H9 (cell line): ENCODE measurements around the gene ENG. TPM values are rescaled to one million over a fixed set of nuclear protein-coding genes. Genes with fewer than 3 reads are reported as not detected.

ENCODE experiments used
- DNase-seq: peaks from one replicate; pipeline ENCODE4 v3.0.0-alpha.2; 2017
- H2AFZ ChIP-seq: one replicate; pipeline ENCODE4 v1.6.1; 2013; ENCODE audit warnings: mild to moderate bottlenecking, low read length, control low read depth, moderate library complexity
- H2AK5ac ChIP-seq: 2 replicates; pipeline ENCODE4 v1.6.1; 2013; ENCODE audit warnings: low read length, control low read depth, mixed read lengths; ENCODE audit not compliant: insufficient read length
- H2BK120ac ChIP-seq: one replicate; pipeline ENCODE4 v1.6.1; 2013; ENCODE audit warnings: low read depth, mild to moderate bottlenecking, low read length, control low read depth, inconsistent platforms; ENCODE audit not compliant: poor library complexity, severe bottlenecking
- H2BK12ac ChIP-seq: 2 replicates; pipeline ENCODE4 v1.6.1; 2013; ENCODE audit warnings: low read length, control low read depth, mixed read lengths, low read depth; ENCODE audit not compliant: insufficient read length
- H2BK15ac ChIP-seq: 2 replicates; pipeline ENCODE4 v1.6.1; 2013; ENCODE audit warnings: low read depth, low read length, control low read depth
- H2BK20ac ChIP-seq: one replicate; pipeline ENCODE4 v1.6.1; 2013; ENCODE audit warnings: low read depth, mild to moderate bottlenecking, low read length, control low read depth, inconsistent platforms; ENCODE audit not compliant: poor library complexity, severe bottlenecking
- H2BK5ac ChIP-seq: 2 replicates; pipeline ENCODE4 v1.6.1; 2013; ENCODE audit warnings: low read length, control low read depth, mixed read lengths; ENCODE audit not compliant: insufficient read length
- H3K14ac ChIP-seq: 2 replicates; pipeline ENCODE4 v1.6.1; 2013; ENCODE audit warnings: low read length, control low read depth; ENCODE audit not compliant: insufficient read depth
- H3K18ac ChIP-seq: 2 replicates; pipeline ENCODE4 v1.6.1; 2013; ENCODE audit warnings: low read depth, mild to moderate bottlenecking, mixed read lengths, low read length, control low read depth; ENCODE audit not compliant: insufficient read length
- H3K23ac ChIP-seq: 2 replicates; pipeline ENCODE4 v1.6.1; 2013; ENCODE audit warnings: low read length, control low read depth, mixed read lengths, low read depth; ENCODE audit not compliant: insufficient read length
- H3K23me2 ChIP-seq: 2 replicates; pipeline ENCODE4 v1.6.1; 2013; ENCODE audit warnings: low read depth, mild to moderate bottlenecking, mixed read lengths, low read length, control low read depth; ENCODE audit not compliant: insufficient read length, poor library complexity, severe bottlenecking
- H3K27ac ChIP-seq: 2 replicates; pipeline ENCODE4 v1.5.1; 2013; ENCODE audit warnings: low read length, control low read depth, mixed read lengths, low read depth; ENCODE audit not compliant: insufficient read length
- H3K27me3 ChIP-seq: 2 replicates; pipeline ENCODE4 v1.6.1; 2013; ENCODE audit warnings: low read length, control low read depth, inconsistent platforms; ENCODE audit not compliant: insufficient read depth
- H3K4ac ChIP-seq: 2 replicates; pipeline ENCODE4 v1.6.1; 2013; ENCODE audit warnings: low read depth, mild to moderate bottlenecking, control low read depth, inconsistent platforms, low read length, moderate library complexity
- H3K4me1 ChIP-seq: 2 replicates; pipeline ENCODE4 v1.6.1; 2013; ENCODE audit warnings: low read length, control low read depth, inconsistent platforms; ENCODE audit not compliant: insufficient read depth
- H3K4me2 ChIP-seq: 2 replicates; pipeline ENCODE4 v1.6.1; 2013; ENCODE audit warnings: low read length, control low read depth, mixed read lengths; ENCODE audit not compliant: insufficient read length, insufficient read depth
- H3K56ac ChIP-seq: 2 replicates; pipeline ENCODE4 v1.6.1; 2013; ENCODE audit warnings: low read depth, mild to moderate bottlenecking, mixed read lengths, low read length, control low read depth; ENCODE audit not compliant: insufficient read length
- H3K79me1 ChIP-seq: 2 replicates; pipeline ENCODE4 v1.6.1; 2013; ENCODE audit warnings: low read depth, mild to moderate bottlenecking, moderate library complexity, low read length, control low read depth, inconsistent platforms; ENCODE audit not compliant: insufficient read depth, poor library complexity, severe bottlenecking
- H3K79me2 ChIP-seq: 2 replicates; pipeline ENCODE4 v1.6.1; 2013; ENCODE audit warnings: low read length, control low read depth, inconsistent platforms; ENCODE audit not compliant: insufficient read depth
- H3K9ac ChIP-seq: 2 replicates; pipeline ENCODE4 v1.6.1; 2013; ENCODE audit warnings: low read length, control low read depth, mixed read lengths; ENCODE audit not compliant: insufficient read length; ENCODE audit errors: extremely low read depth
- H3K9me3 ChIP-seq: one replicate; pipeline ENCODE4 v1.6.1; 2013; ENCODE audit warnings: low read depth, low read length, inconsistent platforms; ENCODE audit not compliant: control insufficient read depth
- H3T11ph ChIP-seq: one replicate; pipeline ENCODE4 v1.6.1; 2013; ENCODE audit warnings: mild to moderate bottlenecking, low read length, control low read depth, inconsistent platforms
- H4K20me1 ChIP-seq: one replicate; pipeline ENCODE4 v1.6.1; 2013; ENCODE audit not compliant: control insufficient read depth, insufficient read length, insufficient read depth
- H4K5ac ChIP-seq: 2 replicates; pipeline ENCODE4 v1.6.1; 2013; ENCODE audit warnings: low read depth, mild to moderate bottlenecking, mixed read lengths, low read length, control low read depth; ENCODE audit not compliant: insufficient read length
- H4K8ac ChIP-seq: replicated peaks from 2 replicates; pipeline ENCODE4 v1.6.1; 2013; ENCODE audit warnings: low read length, control low read depth, mixed read lengths, low read depth; ENCODE audit not compliant: insufficient read length
- H4K91ac ChIP-seq: 2 replicates; pipeline ENCODE4 v1.6.1; 2013; ENCODE audit warnings: low read depth, mild to moderate bottlenecking, moderate library complexity, mixed read lengths, low read length, control low read depth; ENCODE audit not compliant: insufficient read length
- H3K27ac Mint-ChIP-seq, 3 experiments: 2 replicates in 2 of 3; 3 replicates in 1 of 3; pipeline ENCODE4 v1.8.0; 2020 to 2021; ENCODE audit warnings: mixed read lengths in 3 of 3, mild to moderate bottlenecking in 1 of 3, moderate library complexity in 1 of 3
- H3K27me3 Mint-ChIP-seq: 2 replicates; pipeline ENCODE4 v1.8.0; 2021; ENCODE audit warnings: low read depth, mild to moderate bottlenecking, moderate library complexity, mixed read lengths
- H3K36me3 Mint-ChIP-seq, 3 experiments: 2 replicates in 2 of 3; 3 replicates in 1 of 3; pipeline ENCODE4 v1.8.0; 2020 to 2021; ENCODE audit warnings: low read depth in 3 of 3, mixed read lengths in 3 of 3; ENCODE audit not compliant: insufficient read depth in 1 of 3
- H3K4me1 Mint-ChIP-seq, 2 experiments: 2 replicates each; pipeline ENCODE4 v1.8.0; 2020; ENCODE audit warnings: mixed read lengths in 2 of 2
- H3K4me3 Mint-ChIP-seq, 2 experiments: 2 replicates in 1 of 2; 3 replicates in 1 of 2; pipeline ENCODE4 v1.8.0; 2020 to 2021; ENCODE audit warnings: mild to moderate bottlenecking in 2 of 2, mixed read lengths in 2 of 2, moderate library complexity in 1 of 2
- H3K9me3 Mint-ChIP-seq, 2 experiments: 2 replicates in 1 of 2; 3 replicates in 1 of 2; pipeline ENCODE4 v1.8.0; 2020; ENCODE audit warnings: mild to moderate bottlenecking in 2 of 2, mixed read lengths in 2 of 2, moderate library complexity in 1 of 2
- WGBS: extraction: QIAGEN DNeasy Blood & Tissue Kit; methylation state at CpG from one replicate; pipeline ENCODE4 v1.1.7; 2013; ENCODE audit warnings: missing lambda C conversion rate, low lambda C conversion rate, mixed read lengths; ENCODE audit not compliant: insufficient read length; ENCODE audit errors: extremely low coverage; 5-methylcytosine and 5-hydroxymethylcytosine counted together
- total RNA-seq: library from RNA; stranded (reverse); gene quantifications from 2 replicates; pipeline ENCODE4 v1.2.1, GENCODE V29; 2021
- TF ChIP-seq, protein P1 (sequence below): fragments of 200-600 bp; sonication (generic); conservative IDR thresholded peaks from 3 replicates; pipeline ENCODE4 v1.8.0; 2021; ENCODE audit warnings: antibody characterized with exemption, mild to moderate bottlenecking

The ENG gene
- total RNA-seq, 1 experiment from 2014 or later = 2.1 TPM

DNA sequence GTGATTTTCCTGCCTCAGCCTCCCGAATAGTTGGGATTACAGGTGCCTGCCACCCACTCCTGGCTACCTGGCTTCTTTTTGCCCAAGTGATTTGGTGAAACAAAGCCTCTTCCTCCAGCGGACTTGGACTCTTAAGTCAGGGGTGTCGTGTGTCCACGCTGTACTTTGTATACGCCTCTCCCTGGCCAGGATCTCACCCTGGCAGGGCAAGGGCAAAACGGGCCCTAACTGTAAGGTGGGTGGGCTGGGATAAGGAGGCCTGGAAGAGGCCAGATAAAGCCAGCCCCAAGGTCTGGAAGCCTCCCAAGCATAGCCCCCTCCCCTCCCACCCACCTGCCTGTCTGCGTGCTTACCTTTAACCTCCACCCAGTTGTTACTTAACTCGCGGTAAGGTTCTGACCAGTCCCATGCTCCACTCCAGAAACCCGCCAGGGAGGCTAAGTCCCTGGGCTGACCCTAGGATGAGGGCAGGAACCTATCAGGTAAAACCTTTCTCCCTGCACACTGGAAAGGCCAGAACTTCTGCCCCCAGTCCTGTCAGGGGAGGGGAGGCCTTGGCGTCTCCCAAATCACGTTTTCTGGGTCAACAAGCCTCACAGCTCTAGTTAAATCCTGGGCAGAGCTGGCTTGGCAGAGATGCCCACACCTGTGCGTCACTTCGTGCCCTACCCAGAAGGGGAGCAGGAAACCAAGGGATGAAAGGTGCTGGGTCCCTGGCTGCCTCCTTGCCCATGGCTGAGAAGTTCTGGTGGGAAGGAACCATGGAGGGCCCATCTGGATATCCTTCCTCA is 60.3 kb downstream of the ENG start:
- Histone ChIP-seq H3K27ac (no peak overlapping the region), H3K4me1 (no peaks in the 10 kb centered on the region)

More for the DNA sequence above, 60.3 kb downstream of the ENG start:
- Histone ChIP-seq H4K5ac (no peak overlapping the region), H3K79me2 (no peaks in the 10 kb centered on the region), H2BK12ac (no peak overlapping the region), H3K9ac (no peak overlapping the region), H2BK5ac (no peak overlapping the region), H3K4me2 (no peak overlapping the region), H2AFZ (no peak overlapping the region), H3K27me3 (no peaks in the 10 kb centered on the region), H2BK120ac (no peak overlapping the region), H4K20me1 (no peaks in the 10 kb centered on the region), H2BK15ac (no peak overlapping the region), H3K14ac (no peak overlapping the region), H3K79me1 (no peaks in the 10 kb centered on the region), H4K8ac (no peak overlapping the region), H3K4ac (no peak overlapping the region), H3K23ac (no peak overlapping the region), H4K91ac (no peak overlapping the region), H3K18ac (no peak overlapping the region), H3K9me3 (no peaks in the 10 kb centered on the region), H3K56ac (no peak overlapping the region), H3K23me2 (no peaks in the 10 kb centered on the region), H2AK5ac (no peak overlapping the region), H2BK20ac (no peak overlapping the region), H3T11ph (no peak overlapping the region)
- Mint-ChIP-seq H3K9me3 (no peaks in the 10 kb centered on the region), H3K36me3 (peaks cover 18 to 35% (median 32%) of the 10 kb centered on the region in 3 experiments), H3K27me3 (peaks cover 8% of the 10 kb centered on the region; the same call in 1 of the 2 replicates), H3K27ac (peak overlapping the region; percentile 35 to 94 (median 85); a peak in 6 of 7 replicates), H3K4me1 (peaks cover 6 to 7% of the 10 kb centered on the region in 2 experiments), H3K4me3 (no peak overlapping the region)
- WGBS = no CpG with 5 or more reads among the region's 14 CpGs
- no peak for DNase-seq
- TF ChIP-seq, protein P1, sequence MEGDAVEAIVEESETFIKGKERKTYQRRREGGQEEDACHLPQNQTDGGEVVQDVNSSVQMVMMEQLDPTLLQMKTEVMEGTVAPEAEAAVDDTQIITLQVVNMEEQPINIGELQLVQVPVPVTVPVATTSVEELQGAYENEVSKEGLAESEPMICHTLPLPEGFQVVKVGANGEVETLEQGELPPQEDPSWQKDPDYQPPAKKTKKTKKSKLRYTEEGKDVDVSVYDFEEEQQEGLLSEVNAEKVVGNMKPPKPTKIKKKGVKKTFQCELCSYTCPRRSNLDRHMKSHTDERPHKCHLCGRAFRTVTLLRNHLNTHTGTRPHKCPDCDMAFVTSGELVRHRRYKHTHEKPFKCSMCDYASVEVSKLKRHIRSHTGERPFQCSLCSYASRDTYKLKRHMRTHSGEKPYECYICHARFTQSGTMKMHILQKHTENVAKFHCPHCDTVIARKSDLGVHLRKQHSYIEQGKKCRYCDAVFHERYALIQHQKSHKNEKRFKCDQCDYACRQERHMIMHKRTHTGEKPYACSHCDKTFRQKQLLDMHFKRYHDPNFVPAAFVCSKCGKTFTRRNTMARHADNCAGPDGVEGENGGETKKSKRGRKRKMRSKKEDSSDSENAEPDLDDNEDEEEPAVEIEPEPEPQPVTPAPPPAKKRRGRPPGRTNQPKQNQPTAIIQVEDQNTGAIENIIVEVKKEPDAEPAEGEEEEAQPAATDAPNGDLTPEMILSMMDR = no peak
